ENCODE measurements around the gene ZBED6. TPM values are rescaled to one million over a fixed set of nuclear protein-coding genes. Genes with fewer than 3 reads are reported as not detected.

ZBED6 gene
- total and polyA plus RNA-seq, 9 of the 15 experiments (the other 6 are each of a cell fraction or from before 2014, with no cell fraction given) = 0.21 to 16.6 (median 5.0) TPM

DNA sequence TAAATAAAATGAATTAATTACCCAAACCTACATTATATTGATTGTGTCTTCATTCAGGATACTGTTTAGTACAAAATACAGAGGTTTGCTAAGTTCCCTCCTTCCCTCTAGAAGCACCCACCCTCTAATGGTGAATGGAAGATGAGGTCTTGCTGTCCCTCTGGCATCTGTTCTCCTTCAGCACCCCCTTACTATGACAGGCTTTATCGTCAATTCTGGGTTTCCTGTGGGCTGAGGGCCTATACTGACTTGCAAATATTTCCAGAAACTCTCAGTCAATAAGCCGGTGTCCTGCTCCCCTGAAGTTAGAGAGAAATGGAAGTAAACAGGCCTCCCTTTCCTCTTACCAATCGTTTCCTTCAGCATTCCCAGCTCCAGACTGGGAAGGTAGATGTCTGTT is 17.3 kb upstream of the ZBED6 start:
- ATAC-seq (peak; percentile 35), DNase-seq (ENCODE audit: extremely low read depth in 1 of 4, low spot score in 3 of 4) (peak in 1 of 4 experiments; percentile 9), FAIRE-seq (peak; percentile 19)
- no peaks in the 10 kb centered on the region for H3K9me3 ChIP-seq (replicated peaks; ENCODE audit: control insufficient read depth, insufficient read depth, low read depth, low read length)
- ChIA-PET CTCF (ENCODE audit: low intra/inter-chr PET ratio) (no interaction called here), POLR2A (interaction anchor here (0.7 kb wide), 1 partner anchor 149 kb away, joined by 3 read pairs; no protein-coding TSS in a partner anchor)
- WGBS (ENCODE audit: insufficient coverage, low coverage, missing lambda C conversion rate) = 43% methylated on average over 3 of the region's 3 CpGs
- H3K27me3 ChIP-seq (ENCODE audit: control insufficient read depth in 2 of 2, insufficient read depth in 2 of 2, low read length in 2 of 2) = peaks cover 6 to 11% of the 10 kb centered on the region in 2 experiments; a peak in 3 of 5 replicates
- BruUV-seq (replicated peaks) = no TSS peak
- no peaks in the 10 kb centered on the region for H3K9me1 ChIP-seq (ENCODE audit: control insufficient read depth, insufficient read depth, low read length)
- H3K4me2 ChIP-seq (ENCODE audit: insufficient read depth, low read length) = no peak overlapping the region
- H3K27ac ChIP-seq (ENCODE audit: extremely low read depth, low read depth, low read length) = no peak overlapping the region
- H2AFZ ChIP-seq (ENCODE audit: low read depth, low read length) = peak overlapping the region; percentile 66; the same call in 1 of the 2 replicates
- in situ Hi-C loops (cut with MboI) (no loop called here), intact Hi-C loops (cut with micrococcal nuclease) (loop anchor here (5.0 to 10.0 kb wide), 2 partner anchors 66 to 153 kb away; partner anchors contain the start of gene ATP2B4)
- H3K9ac ChIP-seq (ENCODE audit: insufficient read depth in 1 of 2, low read depth in 2 of 2, low read length in 2 of 2) = no peak overlapping the region
- H3K79me2 ChIP-seq (ENCODE audit: control insufficient read depth, insufficient read depth, low read length) = no peaks in the 10 kb centered on the region
- no peaks in the 10 kb centered on the region; a peak in 2 of 5 replicates for H3K4me1 ChIP-seq (replicated peaks in 1 of 2; ENCODE audit: control insufficient read depth in 2 of 2, insufficient read depth in 2 of 2, low read length in 2 of 2)
- H3K36me3 ChIP-seq (ENCODE audit: control insufficient read depth, insufficient read depth, low read length) = no peaks in the 10 kb centered on the region
- H3K4me3 ChIP-seq = no peak overlapping the region
- no peaks in the 10 kb centered on the region for H4K20me1 ChIP-seq (replicated peaks; ENCODE audit: control insufficient read depth, insufficient read depth, low read length)
- TF ChIP-seq GTF2A2 (tag; IDR thresholded peaks at IDR 0.05) = no peak
- TF ChIP-seq, protein P1, sequence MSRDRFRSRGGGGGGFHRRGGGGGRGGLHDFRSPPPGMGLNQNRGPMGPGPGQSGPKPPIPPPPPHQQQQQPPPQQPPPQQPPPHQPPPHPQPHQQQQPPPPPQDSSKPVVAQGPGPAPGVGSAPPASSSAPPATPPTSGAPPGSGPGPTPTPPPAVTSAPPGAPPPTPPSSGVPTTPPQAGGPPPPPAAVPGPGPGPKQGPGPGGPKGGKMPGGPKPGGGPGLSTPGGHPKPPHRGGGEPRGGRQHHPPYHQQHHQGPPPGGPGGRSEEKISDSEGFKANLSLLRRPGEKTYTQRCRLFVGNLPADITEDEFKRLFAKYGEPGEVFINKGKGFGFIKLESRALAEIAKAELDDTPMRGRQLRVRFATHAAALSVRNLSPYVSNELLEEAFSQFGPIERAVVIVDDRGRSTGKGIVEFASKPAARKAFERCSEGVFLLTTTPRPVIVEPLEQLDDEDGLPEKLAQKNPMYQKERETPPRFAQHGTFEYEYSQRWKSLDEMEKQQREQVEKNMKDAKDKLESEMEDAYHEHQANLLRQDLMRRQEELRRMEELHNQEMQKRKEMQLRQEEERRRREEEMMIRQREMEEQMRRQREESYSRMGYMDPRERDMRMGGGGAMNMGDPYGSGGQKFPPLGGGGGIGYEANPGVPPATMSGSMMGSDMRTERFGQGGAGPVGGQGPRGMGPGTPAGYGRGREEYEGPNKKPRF (IDR thresholded peaks at IDR 0.05; ENCODE audit: low read depth, low read length) = no peak
- no peak for TF ChIP-seq CEBPB (tag; IDR thresholded peaks at IDR 0.05)
- TF ChIP-seq TOE1 (IDR thresholded peaks at IDR 0.05; ENCODE audit: borderline replicate concordance) = no peak
- TF ChIP-seq TOE1 (CRISPR knock-in tag; IDR thresholded peaks at IDR 0.05; ENCODE audit: borderline replicate concordance, low read depth) = no peak
- no peak for TF ChIP-seq NCOR1 (IDR thresholded peaks at IDR 0.05)
- TF ChIP-seq SIN3B (IDR thresholded peaks at IDR 0.05; ENCODE audit: low read depth) = no peak
- TF ChIP-seq MEF2A (IDR thresholded peaks at IDR 0.05; ENCODE audit: control insufficient read depth, low read depth, low read length) = no peak
- no peak for TF ChIP-seq RBM34 (IDR thresholded peaks at IDR 0.05; ENCODE audit: borderline replicate concordance, insufficient read depth, low read length)
- TF ChIP-seq ESRRA (IDR thresholded peaks at IDR 0.05; ENCODE audit: borderline replicate concordance, low read depth) = no peak
- TF ChIP-seq U2AF2 (optimal IDR thresholded peaks at IDR 0.05; ENCODE audit: low read depth, low read length) = no peak
- TF ChIP-seq, protein P2, sequence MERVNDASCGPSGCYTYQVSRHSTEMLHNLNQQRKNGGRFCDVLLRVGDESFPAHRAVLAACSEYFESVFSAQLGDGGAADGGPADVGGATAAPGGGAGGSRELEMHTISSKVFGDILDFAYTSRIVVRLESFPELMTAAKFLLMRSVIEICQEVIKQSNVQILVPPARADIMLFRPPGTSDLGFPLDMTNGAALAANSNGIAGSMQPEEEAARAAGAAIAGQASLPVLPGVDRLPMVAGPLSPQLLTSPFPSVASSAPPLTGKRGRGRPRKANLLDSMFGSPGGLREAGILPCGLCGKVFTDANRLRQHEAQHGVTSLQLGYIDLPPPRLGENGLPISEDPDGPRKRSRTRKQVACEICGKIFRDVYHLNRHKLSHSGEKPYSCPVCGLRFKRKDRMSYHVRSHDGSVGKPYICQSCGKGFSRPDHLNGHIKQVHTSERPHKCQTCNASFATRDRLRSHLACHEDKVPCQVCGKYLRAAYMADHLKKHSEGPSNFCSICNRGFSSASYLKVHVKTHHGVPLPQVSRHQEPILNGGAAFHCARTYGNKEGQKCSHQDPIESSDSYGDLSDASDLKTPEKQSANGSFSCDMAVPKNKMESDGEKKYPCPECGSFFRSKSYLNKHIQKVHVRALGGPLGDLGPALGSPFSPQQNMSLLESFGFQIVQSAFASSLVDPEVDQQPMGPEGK (CRISPR knock-in tag; IDR thresholded peaks at IDR 0.05; ENCODE audit: borderline replicate concordance) = no peak
- no peak for TF ChIP-seq ZSCAN29 (IDR thresholded peaks at IDR 0.05)
- TF ChIP-seq ZNF384 (IDR thresholded peaks at IDR 0.05; ENCODE audit: low read depth, low read length) = no peak
- no peak for TF ChIP-seq NFIC (IDR thresholded peaks at IDR 0.05)
- TF ChIP-seq, protein P3, sequence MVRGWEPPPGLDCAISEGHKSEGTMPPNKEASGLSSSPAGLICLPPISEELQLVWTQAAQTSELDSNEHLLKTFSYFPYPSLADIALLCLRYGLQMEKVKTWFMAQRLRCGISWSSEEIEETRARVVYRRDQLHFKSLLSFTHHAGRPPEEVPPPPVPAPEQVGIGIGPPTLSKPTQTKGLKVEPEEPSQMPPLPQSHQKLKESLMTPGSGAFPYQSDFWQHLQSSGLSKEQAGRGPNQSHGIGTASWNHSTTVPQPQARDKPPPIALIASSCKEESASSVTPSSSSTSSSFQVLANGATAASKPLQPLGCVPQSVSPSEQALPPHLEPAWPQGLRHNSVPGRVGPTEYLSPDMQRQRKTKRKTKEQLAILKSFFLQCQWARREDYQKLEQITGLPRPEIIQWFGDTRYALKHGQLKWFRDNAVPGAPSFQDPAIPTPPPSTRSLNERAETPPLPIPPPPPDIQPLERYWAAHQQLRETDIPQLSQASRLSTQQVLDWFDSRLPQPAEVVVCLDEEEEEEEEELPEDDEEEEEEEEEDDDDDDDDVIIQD (CRISPR knock-in tag; IDR thresholded peaks at IDR 0.05) = no peak

Data from K562 (cell line).